Left ventricle myocardium inferior (tissue), 1 donor: ENCODE results near the gene CD81. TPM values are rescaled to one million over a fixed set of nuclear protein-coding genes. Genes with fewer than 3 reads are reported as not detected.

Experiments used
- DNase-seq: peaks from one replicate; pipeline ENCODE4 v3.0.0-alpha.2; 2020
- H3K27ac ChIP-seq: fragments of 200-600 bp; replicated peaks from 2 replicates; pipeline ENCODE4 v1.8.0; 2021
- H3K27me3 ChIP-seq: fragments of 200-600 bp; 2 replicates; pipeline ENCODE4 v1.8.0; 2021; ENCODE audit warnings: low read depth
- H3K36me3 ChIP-seq: fragments of 200-600 bp; 2 replicates; pipeline ENCODE4 v1.8.0; 2021
- H3K4me1 ChIP-seq: fragments of 200-600 bp; 2 replicates; pipeline ENCODE4 v1.8.0; 2021
- H3K4me3 ChIP-seq: fragments of 200-600 bp; 2 replicates; pipeline ENCODE4 v1.8.0; 2021; ENCODE audit warnings: mild to moderate bottlenecking, moderate library complexity
- H3K9me3 ChIP-seq: fragments of 200-600 bp; replicated peaks from 2 replicates; pipeline ENCODE4 v1.8.0; 2021
- intact Hi-C: fragments of 100-400 bp; cut with micrococcal nuclease; formaldehyde crosslinking; loops from one replicate; pipeline ENCODE4 v1.11.0; 2022
- total RNA-seq: library from RNA; stranded (reverse); fragmentation: NEBNext Ultra II Directional; extraction: Animal tissue kit (Norgen Biotek cat#: 25700); gene quantifications from one replicate; pipeline ENCODE4 v1.2.1, GENCODE V29; 2021
- TF ChIP-seq, protein P1 (sequence below): fragments of 200-600 bp; IDR thresholded peaks from 2 replicates; pipeline ENCODE4 v1.8.0; 2021; ENCODE audit warnings: antibody characterized with exemption, mild to moderate bottlenecking, borderline replicate concordance
- donor health status: DM: no; HTN: yes; CAD: no; lungs with severe emphysema.

The CD81 gene
- total RNA-seq, 1 donor from 2014 or later: 412 TPM

DNA sequence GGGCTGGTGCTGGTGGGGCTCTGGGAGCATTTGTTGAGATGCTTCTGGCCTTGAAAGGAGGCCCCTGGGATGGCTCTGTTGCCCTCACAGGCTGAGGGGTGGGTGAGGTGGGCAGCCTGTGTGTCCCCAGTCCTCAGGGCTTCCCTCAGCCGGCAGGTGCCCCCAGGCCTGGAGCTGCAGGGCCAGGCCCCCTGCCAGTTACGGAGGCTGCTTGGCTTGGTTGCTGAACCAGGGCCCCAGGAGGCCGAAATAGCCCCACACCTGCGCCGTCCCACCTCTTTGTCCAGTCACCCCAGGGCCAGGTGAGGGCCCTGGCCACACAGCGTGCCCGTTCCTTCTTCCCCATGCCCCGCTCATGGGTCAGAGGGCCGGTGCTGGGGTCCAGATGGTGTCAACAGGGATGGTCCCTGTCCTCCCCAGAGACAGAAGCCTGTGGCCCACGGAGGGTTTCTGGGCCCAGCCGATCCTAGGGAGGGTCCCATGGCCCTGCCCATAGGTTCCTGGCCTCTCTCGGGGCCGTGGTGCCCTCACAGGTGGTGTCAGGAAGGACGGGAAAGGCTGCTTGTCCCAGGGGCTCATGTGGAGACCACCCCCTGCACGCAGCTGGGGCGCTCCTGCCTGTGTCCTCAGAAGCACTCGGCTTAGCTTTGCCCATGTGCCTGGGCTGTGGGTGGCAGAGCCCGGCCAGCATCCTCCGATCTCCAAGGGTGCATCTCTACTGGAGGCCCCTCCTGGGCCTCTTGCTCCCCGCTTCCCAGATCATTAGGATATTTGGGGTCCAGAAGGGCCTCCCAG, 14.3 kb downstream of the CD81 start:
- TF ChIP-seq, protein P1, sequence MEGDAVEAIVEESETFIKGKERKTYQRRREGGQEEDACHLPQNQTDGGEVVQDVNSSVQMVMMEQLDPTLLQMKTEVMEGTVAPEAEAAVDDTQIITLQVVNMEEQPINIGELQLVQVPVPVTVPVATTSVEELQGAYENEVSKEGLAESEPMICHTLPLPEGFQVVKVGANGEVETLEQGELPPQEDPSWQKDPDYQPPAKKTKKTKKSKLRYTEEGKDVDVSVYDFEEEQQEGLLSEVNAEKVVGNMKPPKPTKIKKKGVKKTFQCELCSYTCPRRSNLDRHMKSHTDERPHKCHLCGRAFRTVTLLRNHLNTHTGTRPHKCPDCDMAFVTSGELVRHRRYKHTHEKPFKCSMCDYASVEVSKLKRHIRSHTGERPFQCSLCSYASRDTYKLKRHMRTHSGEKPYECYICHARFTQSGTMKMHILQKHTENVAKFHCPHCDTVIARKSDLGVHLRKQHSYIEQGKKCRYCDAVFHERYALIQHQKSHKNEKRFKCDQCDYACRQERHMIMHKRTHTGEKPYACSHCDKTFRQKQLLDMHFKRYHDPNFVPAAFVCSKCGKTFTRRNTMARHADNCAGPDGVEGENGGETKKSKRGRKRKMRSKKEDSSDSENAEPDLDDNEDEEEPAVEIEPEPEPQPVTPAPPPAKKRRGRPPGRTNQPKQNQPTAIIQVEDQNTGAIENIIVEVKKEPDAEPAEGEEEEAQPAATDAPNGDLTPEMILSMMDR: no peak
- Histone ChIP-seq H3K4me3 (no peak overlapping the region), H3K27ac (peak overlapping the region; percentile 77), H3K4me1 (peaks cover 83% of the 10 kb centered on the region), H3K27me3 (no peaks in the 10 kb centered on the region), H3K9me3 (no peaks in the 10 kb centered on the region), H3K36me3 (peaks cover 62% of the 10 kb centered on the region)
- DNase-seq: no peak
- intact Hi-C loops: no loop called here

- peaks cover 73% of the 10 kb centered on the region for H3K4me1 ChIP-seq
- H3K9me3 ChIP-seq: no peaks in the 10 kb centered on the region
- intact Hi-C loops: no loop called here
- no peak overlapping the region for H3K4me3 ChIP-seq
- TF ChIP-seq, protein P1: no peak
- peak overlapping the region; percentile 30 for H3K27ac ChIP-seq
- H3K27me3 ChIP-seq: no peaks in the 10 kb centered on the region
- DNase-seq: no peak
- H3K36me3 ChIP-seq: peaks cover 72% of the 10 kb centered on the region
These were observed 15.3 kb downstream of the CD81 start for GRCh38 chr11:2392241-2392959.

DNA sequence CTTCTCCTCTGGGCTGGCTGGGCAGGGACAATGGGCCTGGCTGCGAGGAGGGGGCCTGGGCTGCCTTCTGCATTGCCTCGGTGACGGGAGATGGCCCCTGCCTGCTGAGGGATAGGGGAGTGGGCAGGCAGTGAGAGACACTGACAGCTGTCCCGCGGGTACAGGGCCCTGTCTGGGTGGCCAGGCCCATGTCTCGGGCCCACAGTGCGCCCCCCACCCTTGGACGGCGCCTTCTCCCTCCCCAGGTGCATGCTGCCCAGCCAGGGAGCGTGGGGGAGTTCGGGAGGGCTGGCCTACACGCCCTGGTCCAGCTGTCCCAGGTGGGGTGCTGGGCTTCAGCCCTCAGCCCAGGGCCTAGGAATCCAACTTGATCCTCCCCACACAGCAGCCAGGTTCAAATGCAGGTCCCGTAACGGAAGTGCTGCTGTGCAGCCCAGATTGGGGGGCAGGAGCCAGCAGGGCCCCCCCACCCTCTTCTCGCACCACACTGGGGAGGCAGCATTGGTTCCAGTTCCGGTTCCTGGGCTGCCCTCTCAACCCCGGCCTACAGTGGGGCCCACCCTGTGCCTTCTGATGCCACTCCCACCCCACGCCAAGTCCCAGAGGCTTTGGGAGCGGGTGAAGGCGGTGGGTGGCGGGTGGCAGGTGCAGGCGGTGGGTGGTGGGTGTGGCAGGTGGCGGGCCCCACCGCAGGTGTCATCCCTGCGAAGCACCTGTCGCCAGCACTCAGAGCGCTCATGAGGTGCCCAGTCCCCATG, 16.2 kb downstream of the CD81 start:
- Histone ChIP-seq H3K27ac (peak overlapping the region; percentile 30), H3K4me3 (no peak overlapping the region), H3K36me3 (peaks cover 77% of the 10 kb centered on the region), H3K27me3 (no peaks in the 10 kb centered on the region), H3K9me3 (no peaks in the 10 kb centered on the region), H3K4me1 (peaks cover 67% of the 10 kb centered on the region)
- DNase-seq: no peak
- intact Hi-C loops: no loop called here
- TF ChIP-seq, protein P1: no peak

DNA sequence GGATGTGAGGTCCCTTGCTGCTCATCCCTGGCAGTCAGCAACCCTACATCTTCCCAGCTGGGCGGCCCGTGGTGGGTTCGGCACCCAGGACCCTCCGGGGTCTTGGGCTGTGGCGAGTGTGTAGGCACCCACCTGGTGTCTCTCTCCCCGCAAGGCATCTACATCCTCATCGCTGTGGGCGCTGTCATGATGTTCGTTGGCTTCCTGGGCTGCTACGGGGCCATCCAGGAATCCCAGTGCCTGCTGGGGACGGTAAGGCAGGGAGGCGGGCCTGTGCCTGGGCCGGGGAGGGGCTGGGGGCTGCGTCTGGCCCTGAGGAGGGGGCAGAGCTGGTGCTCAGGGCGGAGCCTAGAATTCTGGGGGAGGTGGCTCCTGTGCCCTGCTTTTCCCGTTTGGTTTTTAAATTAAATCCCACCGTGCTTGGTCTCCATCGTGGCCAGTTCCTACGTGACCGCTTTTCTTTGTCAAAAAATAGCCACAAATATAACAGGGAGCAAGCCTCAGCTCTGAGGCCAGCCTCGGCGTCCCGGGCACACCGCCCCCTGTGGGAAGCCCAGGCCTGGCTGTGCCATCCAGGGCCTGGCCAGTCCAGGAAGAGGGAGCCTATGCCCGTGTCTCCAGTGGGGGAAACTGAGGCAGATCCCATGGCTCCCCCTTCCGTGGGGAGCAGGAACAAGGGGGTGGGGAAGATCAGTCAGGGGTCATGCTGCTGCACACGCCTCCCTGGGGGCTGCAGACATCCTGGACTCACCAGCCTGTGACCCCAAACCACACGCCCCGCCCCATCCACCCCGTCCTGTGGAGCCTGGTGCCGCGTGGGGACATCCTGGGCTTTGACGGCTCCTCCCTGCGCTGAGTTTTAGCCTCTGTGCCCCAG, 17.1 kb downstream of the CD81 start:
- TF ChIP-seq, protein P1: no peak
- Histone ChIP-seq H3K27me3 (no peaks in the 10 kb centered on the region), H3K36me3 (peaks cover 83% of the 10 kb centered on the region), H3K4me1 (peaks cover 67% of the 10 kb centered on the region), H3K27ac (no peak overlapping the region), H3K9me3 (no peaks in the 10 kb centered on the region), H3K4me3 (no peak overlapping the region)
- intact Hi-C loops: no loop called here
- no peak for DNase-seq

GRCh38 chr11:2394818-2395105, 17.7 kb downstream of the CD81 start:
- peaks cover 67% of the 10 kb centered on the region for H3K4me1 ChIP-seq
- no peaks in the 10 kb centered on the region for H3K9me3 ChIP-seq
- H3K27ac ChIP-seq: no peak overlapping the region
- TF ChIP-seq, protein P1: no peak
- intact Hi-C loops: no loop called here
- H3K36me3 ChIP-seq: peaks cover 83% of the 10 kb centered on the region
- no peak for DNase-seq
- H3K27me3 ChIP-seq: no peaks in the 10 kb centered on the region
- no peak overlapping the region for H3K4me3 ChIP-seq
